DOHH2 (cell line): ENCODE data around the gene STK33.
"Not testable (repeated sequence)": the region's sequence is repeated elsewhere in the genome, so short reads cannot be mapped to it uniquely, and the experiment has no call there.

Experiments
- H3F3A ChIP-seq: fragments of 200-600 bp; sonication (generic), shearing (Covaris generic); 2 replicates; pipeline ENCODE4 v1.6.0; 2016; ENCODE audit warnings: antibody characterized with exemption, mild to moderate bottlenecking; ENCODE audit not compliant: control insufficient read depth, insufficient read depth
- H3K27ac ChIP-seq: fragments of 200-600 bp; sonication (generic); 2 replicates; pipeline ENCODE4 v1.5.1; 2014; ENCODE audit warnings: low read depth, mild to moderate bottlenecking, low read length, moderate library complexity
- H3K27me3 ChIP-seq: fragments of 200-600 bp; sonication (generic); 2 replicates; pipeline ENCODE4 v1.6.1; 2014; ENCODE audit warnings: mild to moderate bottlenecking, low read length, mixed read lengths; ENCODE audit not compliant: control insufficient read depth
- H3K36me3 ChIP-seq: fragments of 200-600 bp; sonication (generic); 2 replicates; pipeline ENCODE4 v1.6.1; 2014; ENCODE audit warnings: mild to moderate bottlenecking, low read length, moderate library complexity, mixed read lengths; ENCODE audit not compliant: control insufficient read depth
- H3K4me1 ChIP-seq: fragments of 200-600 bp; sonication (generic); 2 replicates; pipeline ENCODE4 v1.6.1; 2014; ENCODE audit warnings: mild to moderate bottlenecking, low read length, mixed read lengths; ENCODE audit not compliant: control insufficient read depth
- H3K4me2 ChIP-seq: fragments of 200-600 bp; sonication (generic); 2 replicates; pipeline ENCODE4 v1.6.0; 2014; ENCODE audit warnings: mild to moderate bottlenecking, low read length, moderate library complexity
- H3K4me3 ChIP-seq: fragments of 200-600 bp; sonication (generic); 2 replicates; pipeline ENCODE4 v1.5.1; 2014; ENCODE audit warnings: mild to moderate bottlenecking, low read length, mixed read lengths
- H3K79me2 ChIP-seq: fragments of 200-600 bp; sonication (generic); 2 replicates; pipeline ENCODE4 v1.6.1; 2014; ENCODE audit warnings: mild to moderate bottlenecking, low read length, mixed read lengths; ENCODE audit not compliant: control insufficient read depth
- H3K9me2 ChIP-seq: fragments of 200-600 bp; sonication (generic); replicated peaks from 2 replicates; pipeline ENCODE4 v1.6.1; 2014; ENCODE audit warnings: mild to moderate bottlenecking, low read length, mixed read lengths; ENCODE audit not compliant: control insufficient read depth
- H3K9me3 ChIP-seq: fragments of 200-600 bp; sonication (generic); 2 replicates; pipeline ENCODE4 v1.6.1; 2014; ENCODE audit warnings: antibody characterized with exemption, low read length, mixed read lengths; ENCODE audit not compliant: control insufficient read depth, insufficient read depth
- H4K20me1 ChIP-seq: fragments of 200-600 bp; sonication (generic); 2 replicates; pipeline ENCODE4 v1.6.0; 2014; ENCODE audit warnings: low read depth, mild to moderate bottlenecking, antibody characterized with exemption, low read length, moderate library complexity; ENCODE audit not compliant: control insufficient read depth, insufficient read depth
- EZH2phosphoT487 ChIP-seq: fragments of 200-600 bp; sonication (generic); IDR thresholded peaks from 2 replicates; pipeline ENCODE4 v1.6.1; 2017; ENCODE audit warnings: borderline replicate concordance, mild to moderate bottlenecking, antibody characterized with exemption, low read length, moderate library complexity, mixed read lengths
- TF ChIP-seq, protein P1 (sequence below): fragments of 200-600 bp; sonication (generic); IDR thresholded peaks from one replicate; pipeline ENCODE4 v1.5.1; 2014; ENCODE audit warnings: antibody characterized with exemption, mild to moderate bottlenecking, low read depth, low read length; ENCODE audit not compliant: poor library complexity, severe bottlenecking

The STK33 gene

GRCh38 chr11:8477151-8477550 is 116.9 kb downstream of the STK33 start:
- Histone ChIP-seq H3K27ac (no peak overlapping the region), H3K9me3 (no peaks in the 10 kb centered on the region), H3K4me3 (no peak overlapping the region), H3K27me3 (no peaks in the 10 kb centered on the region), H4K20me1 (no peaks in the 10 kb centered on the region), H3K4me2 (no peak overlapping the region), H3K4me1 (no peaks in the 10 kb centered on the region), H3K9me2 (no peaks in the 10 kb centered on the region), H3K36me3 (no peaks in the 10 kb centered on the region), H3F3A (no peaks in the 10 kb centered on the region), H3K79me2 (no peaks in the 10 kb centered on the region)
- TF ChIP-seq EZH2phosphoT487 = no peak
- TF ChIP-seq, protein P1, sequence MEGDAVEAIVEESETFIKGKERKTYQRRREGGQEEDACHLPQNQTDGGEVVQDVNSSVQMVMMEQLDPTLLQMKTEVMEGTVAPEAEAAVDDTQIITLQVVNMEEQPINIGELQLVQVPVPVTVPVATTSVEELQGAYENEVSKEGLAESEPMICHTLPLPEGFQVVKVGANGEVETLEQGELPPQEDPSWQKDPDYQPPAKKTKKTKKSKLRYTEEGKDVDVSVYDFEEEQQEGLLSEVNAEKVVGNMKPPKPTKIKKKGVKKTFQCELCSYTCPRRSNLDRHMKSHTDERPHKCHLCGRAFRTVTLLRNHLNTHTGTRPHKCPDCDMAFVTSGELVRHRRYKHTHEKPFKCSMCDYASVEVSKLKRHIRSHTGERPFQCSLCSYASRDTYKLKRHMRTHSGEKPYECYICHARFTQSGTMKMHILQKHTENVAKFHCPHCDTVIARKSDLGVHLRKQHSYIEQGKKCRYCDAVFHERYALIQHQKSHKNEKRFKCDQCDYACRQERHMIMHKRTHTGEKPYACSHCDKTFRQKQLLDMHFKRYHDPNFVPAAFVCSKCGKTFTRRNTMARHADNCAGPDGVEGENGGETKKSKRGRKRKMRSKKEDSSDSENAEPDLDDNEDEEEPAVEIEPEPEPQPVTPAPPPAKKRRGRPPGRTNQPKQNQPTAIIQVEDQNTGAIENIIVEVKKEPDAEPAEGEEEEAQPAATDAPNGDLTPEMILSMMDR = no peak

GRCh38 chr11:8467806-8468205 is 126.2 kb downstream of the STK33 start:
- not testable (repeated sequence) for H3K4me1 ChIP-seq, H3K79me2 ChIP-seq, H3F3A ChIP-seq, H3K4me2 ChIP-seq, H3K9me3 ChIP-seq, H3K36me3 ChIP-seq, H3K27me3 ChIP-seq, H3K9me2 ChIP-seq, H4K20me1 ChIP-seq, H3K4me3 ChIP-seq, H3K27ac ChIP-seq

DNA sequence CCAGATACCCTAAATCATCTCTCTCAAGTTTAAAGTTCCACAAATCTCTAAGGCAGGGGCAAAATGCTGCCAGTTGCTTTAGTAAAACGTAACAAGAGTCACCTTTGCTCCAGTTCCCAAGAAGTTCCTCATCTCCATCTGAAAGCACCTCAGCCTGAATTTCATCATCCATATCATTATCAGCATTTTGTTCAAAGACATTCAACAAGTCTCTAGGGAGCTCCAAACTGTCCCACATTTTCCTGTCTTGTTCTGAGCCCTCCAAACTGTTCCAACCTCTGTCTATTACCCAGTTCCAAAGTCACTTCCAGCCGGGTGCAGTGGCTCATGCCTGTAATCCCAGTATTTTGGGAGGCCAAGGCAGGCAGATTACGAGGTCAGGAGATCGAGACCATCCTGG is 126.7 kb downstream of the STK33 start:
- not testable (repeated sequence) for H4K20me1 ChIP-seq, H3K4me2 ChIP-seq, H3K4me3 ChIP-seq, H3K9me3 ChIP-seq, H3K27me3 ChIP-seq, H3K79me2 ChIP-seq, H3K9me2 ChIP-seq, H3F3A ChIP-seq, H3K4me1 ChIP-seq, H3K27ac ChIP-seq, H3K36me3 ChIP-seq

- not testable (repeated sequence) for H3K27ac ChIP-seq, H3K27me3 ChIP-seq, H3K4me1 ChIP-seq, H3K9me3 ChIP-seq, H3K9me2 ChIP-seq, H4K20me1 ChIP-seq, H3K36me3 ChIP-seq, H3K4me2 ChIP-seq, H3K79me2 ChIP-seq, H3K4me3 ChIP-seq, H3F3A ChIP-seq
These were observed 127.1 kb downstream of the STK33 start for GRCh38 chr11:8466884-8467283.

- no peaks in the 10 kb centered on the region for H3K9me2 ChIP-seq
- H3K27me3 ChIP-seq = no peaks in the 10 kb centered on the region
- H3K4me3 ChIP-seq = no peak overlapping the region
- no peak overlapping the region for H3K4me2 ChIP-seq
- no peak overlapping the region for H3K27ac ChIP-seq
- TF ChIP-seq, protein P1 = no peak
- no peak for TF ChIP-seq EZH2phosphoT487
- no peaks in the 10 kb centered on the region for H3K36me3 ChIP-seq
- H3K4me1 ChIP-seq = no peaks in the 10 kb centered on the region
- H4K20me1 ChIP-seq = no peaks in the 10 kb centered on the region
- no peaks in the 10 kb centered on the region for H3K9me3 ChIP-seq
- H3K79me2 ChIP-seq = no peaks in the 10 kb centered on the region
- no peaks in the 10 kb centered on the region for H3F3A ChIP-seq
These were observed 134.2 kb downstream of the STK33 start for GRCh38 chr11:8459711-8460399.
